ENCODE measurements around the gene LINC01488. TPM values are rescaled to one million over a fixed set of nuclear protein-coding genes. Genes with fewer than 3 reads are reported as not detected.

The LINC01488 gene
- total RNA-seq, 1 donor from 2014 or later = not detected

DNA sequence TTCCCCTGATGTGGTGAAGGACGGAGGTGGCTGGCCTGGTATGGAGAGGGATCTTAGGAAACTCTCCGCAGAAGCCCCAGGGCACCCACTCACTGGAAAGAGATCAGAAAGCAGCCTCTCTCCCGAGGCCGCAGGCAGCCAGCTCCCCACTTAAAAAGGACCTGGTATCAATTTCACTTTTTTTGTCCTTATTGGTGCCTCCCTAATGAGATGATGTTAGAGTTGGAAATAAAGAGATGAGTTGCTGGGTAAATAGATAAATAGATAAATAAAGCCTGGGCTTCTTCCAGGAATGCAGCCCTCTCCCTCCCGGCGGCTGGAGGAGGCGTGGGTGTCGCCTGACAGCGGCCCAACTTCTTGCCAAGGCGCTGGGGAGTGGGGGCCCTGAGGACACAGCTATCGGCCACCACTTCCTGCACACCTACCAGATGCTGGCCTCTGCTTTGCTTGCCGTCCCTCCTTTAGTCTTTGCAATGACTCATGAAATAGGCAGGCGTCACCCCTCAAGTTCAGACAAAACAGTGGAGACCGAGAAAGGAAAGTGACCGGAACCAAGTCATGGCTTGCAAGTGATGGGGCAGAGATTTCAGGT is 42.9 kb downstream of the LINC01488 start:
- no peaks in the 10 kb centered on the region for H3K36me3 Mint-ChIP-seq (ENCODE audit: low read depth, unreplicated experiment)
- H3K27ac Mint-ChIP-seq (ENCODE audit: unreplicated experiment) = no peak overlapping the region
- TF ChIP-seq CTCF (IDR thresholded peaks at IDR 0.05; ENCODE audit: unreplicated experiment) = no peak
- peaks cover 5% of the 10 kb centered on the region for H3K4me1 Mint-ChIP-seq (ENCODE audit: unreplicated experiment)
- no peak overlapping the region for H3K4me3 Mint-ChIP-seq (ENCODE audit: unreplicated experiment)
- no peaks in the 10 kb centered on the region for H3K9me3 Mint-ChIP-seq (ENCODE audit: unreplicated experiment)
- DNase-seq (ENCODE audit: low spot score) = no peak
- peaks cover 1% of the 10 kb centered on the region for H3K27me3 Mint-ChIP-seq (ENCODE audit: unreplicated experiment)

- no peak overlapping the region for H3K27ac Mint-ChIP-seq (ENCODE audit: unreplicated experiment)
- H3K4me1 Mint-ChIP-seq (ENCODE audit: unreplicated experiment) = peaks cover 6% of the 10 kb centered on the region
- TF ChIP-seq CTCF (IDR thresholded peaks at IDR 0.05; ENCODE audit: unreplicated experiment) = no peak
- peaks cover 1% of the 10 kb centered on the region for H3K27me3 Mint-ChIP-seq (ENCODE audit: unreplicated experiment)
- DNase-seq (ENCODE audit: low spot score) = no peak
- H3K36me3 Mint-ChIP-seq (ENCODE audit: low read depth, unreplicated experiment) = no peaks in the 10 kb centered on the region
- H3K9me3 Mint-ChIP-seq (ENCODE audit: unreplicated experiment) = no peaks in the 10 kb centered on the region
- no peak overlapping the region for H3K4me3 Mint-ChIP-seq (ENCODE audit: unreplicated experiment)
Measured at GRCh38 chr11:69524991-69525411, 43.5 kb downstream of the LINC01488 start.

DNA sequence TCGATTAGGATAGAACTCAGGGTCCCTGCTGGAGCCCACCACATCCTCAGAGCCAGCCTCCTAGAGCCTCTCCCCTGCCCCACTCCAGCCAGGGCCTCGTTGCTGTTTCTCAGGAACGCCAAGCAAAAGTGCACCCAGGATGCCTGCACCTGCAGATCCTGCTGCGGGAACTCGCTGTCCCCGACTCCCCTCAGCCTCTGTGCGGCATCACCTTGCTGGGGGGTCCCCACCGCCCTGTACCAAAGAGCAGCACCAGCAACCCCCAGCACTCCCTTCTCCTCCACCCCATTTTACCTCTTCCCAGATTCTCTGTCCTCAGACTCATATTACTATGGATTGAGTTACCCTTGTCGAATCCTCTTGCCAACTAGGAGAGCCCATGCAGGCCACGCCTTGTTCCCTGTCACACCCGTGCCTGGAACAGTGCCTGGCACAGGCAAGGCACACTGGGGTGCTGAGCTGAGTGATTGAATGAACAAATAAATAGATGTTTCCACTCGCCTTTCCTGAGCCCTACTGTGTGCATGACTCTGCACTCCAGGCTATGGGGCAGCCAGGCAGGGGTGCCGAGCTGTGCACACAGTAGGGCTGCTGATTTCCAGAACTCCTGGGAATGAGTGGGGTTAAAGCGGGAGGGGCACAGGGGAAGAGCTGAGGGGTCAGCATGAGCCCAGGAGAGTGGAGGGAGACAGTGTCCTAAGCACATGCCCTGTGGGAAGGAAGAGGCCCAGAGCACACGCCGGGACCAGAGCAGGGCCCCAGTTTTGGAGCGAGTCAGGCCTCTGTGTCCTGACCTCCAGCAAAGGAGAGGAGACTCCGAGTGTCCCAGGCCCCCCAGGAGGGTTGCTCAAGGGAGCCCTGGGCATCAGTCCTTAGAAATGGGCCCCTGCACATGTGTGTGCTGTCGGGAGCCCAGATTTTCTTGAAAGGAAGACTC is 44.3 kb downstream of the LINC01488 start:
- Mint-ChIP-seq H3K4me3 (ENCODE audit: unreplicated experiment) (no peak overlapping the region), H3K36me3 (ENCODE audit: low read depth, unreplicated experiment) (no peaks in the 10 kb centered on the region), H3K27ac (ENCODE audit: unreplicated experiment) (no peak overlapping the region), H3K9me3 (ENCODE audit: unreplicated experiment) (no peaks in the 10 kb centered on the region), H3K4me1 (ENCODE audit: unreplicated experiment) (peaks cover 4% of the 10 kb centered on the region), H3K27me3 (ENCODE audit: unreplicated experiment) (no peaks in the 10 kb centered on the region)
- DNase-seq (ENCODE audit: low spot score) = no peak
- TF ChIP-seq CTCF (IDR thresholded peaks at IDR 0.05; ENCODE audit: unreplicated experiment) = no peak

DNA sequence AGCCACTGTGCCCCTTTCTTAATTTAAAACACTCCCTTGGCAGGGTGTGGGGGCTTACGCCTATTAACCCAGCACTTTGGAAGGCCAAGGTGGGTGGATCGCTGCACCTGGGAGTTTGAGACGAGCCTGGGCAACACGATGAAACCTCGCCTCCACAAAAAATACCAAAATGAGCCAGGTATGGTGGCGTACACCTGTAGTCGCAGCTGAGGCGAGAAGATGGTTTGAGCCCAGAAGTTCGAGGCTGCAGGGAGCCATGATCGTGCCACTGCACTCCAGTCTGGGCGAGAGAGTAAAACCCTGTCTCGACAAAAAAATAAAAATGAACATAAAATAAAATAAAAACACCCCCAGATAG is 45.0 kb downstream of the LINC01488 start:
- Mint-ChIP-seq H3K27ac (ENCODE audit: unreplicated experiment) (no peak overlapping the region), H3K4me3 (ENCODE audit: unreplicated experiment) (no peak overlapping the region), H3K9me3 (ENCODE audit: unreplicated experiment) (no peaks in the 10 kb centered on the region)

More for the DNA sequence above, 45.0 kb downstream of the LINC01488 start:
- Mint-ChIP-seq H3K27me3 (ENCODE audit: unreplicated experiment) (peaks cover 2% of the 10 kb centered on the region), H3K4me1 (ENCODE audit: unreplicated experiment) (peaks cover 4% of the 10 kb centered on the region), H3K36me3 (ENCODE audit: low read depth, unreplicated experiment) (no peaks in the 10 kb centered on the region)
- TF ChIP-seq CTCF (IDR thresholded peaks at IDR 0.05; ENCODE audit: unreplicated experiment) = no peak
- no peak for DNase-seq (ENCODE audit: low spot score)

Data from endothelial cell (in vitro differentiated cells).